DND-41 (cell line): ENCODE results near the gene KCNA1.

Experiments used
- ATAC-seq: fragments of 200-7000 bp; cut with Tn5 transposase; 3 replicates; pipeline ENCODE4 v1.9.1; 2021; ENCODE audit warnings: low read depth; ENCODE audit not compliant: insufficient read depth
- DNase-seq: peaks from one replicate; pipeline ENCODE4 v3.0.0-alpha.2; 2020
- H2AFZ ChIP-seq: 2 replicates; pipeline ENCODE4 v1.6.0; 2012; ENCODE audit warnings: low read depth, low read length
- H3K27ac ChIP-seq: 2 replicates; pipeline ENCODE4 v1.5.1; 2012; ENCODE audit warnings: low read length, inconsistent platforms
- H3K27me3 ChIP-seq: fragments of 200-600 bp; sonication (generic); 2 replicates; pipeline ENCODE4 v1.6.0; 2012; ENCODE audit warnings: low read length, mild to moderate bottlenecking, inconsistent platforms; ENCODE audit not compliant: insufficient read depth, poor library complexity
- H3K36me3 ChIP-seq: 2 replicates; pipeline ENCODE4 v1.5.1; 2012; ENCODE audit warnings: low read length, inconsistent platforms; ENCODE audit not compliant: insufficient read depth
- H3K4me1 ChIP-seq: 2 replicates; pipeline ENCODE4 v1.5.1; 2012; ENCODE audit warnings: mild to moderate bottlenecking, low read length; ENCODE audit not compliant: insufficient read depth
- H3K4me2 ChIP-seq: 2 replicates; pipeline ENCODE4 v1.6.0; 2012; ENCODE audit warnings: mild to moderate bottlenecking, moderate library complexity, low read length, inconsistent platforms; ENCODE audit not compliant: insufficient read depth
- H3K4me3 ChIP-seq, 2 experiments: fragments of 200-600 bp in 1 of 2; shearing (Covaris generic) in 1 of 2; 2 replicates each; pipeline ENCODE4 v1.5.1; 2012 to 2016; ENCODE audit warnings: inconsistent platforms in 2 of 2, low read length in 2 of 2, mild to moderate bottlenecking in 2 of 2, low read depth in 1 of 2, moderate library complexity in 1 of 2
- H3K79me2 ChIP-seq: 2 replicates; pipeline ENCODE4 v1.6.0; 2012; ENCODE audit warnings: low read length, inconsistent platforms; ENCODE audit not compliant: insufficient read depth
- H3K9ac ChIP-seq: 2 replicates; pipeline ENCODE4 v1.6.0; 2012; ENCODE audit warnings: low read depth, mild to moderate bottlenecking, inconsistent platforms, low read length, moderate library complexity
- H3K9me3 ChIP-seq: 2 replicates; pipeline ENCODE4 v1.5.1; 2012; ENCODE audit warnings: low read length, moderate library complexity, mild to moderate bottlenecking, inconsistent platforms; ENCODE audit not compliant: insufficient read depth, severe bottlenecking
- H4K20me1 ChIP-seq: 2 replicates; pipeline ENCODE4 v1.6.0; 2012; ENCODE audit warnings: low read length; ENCODE audit not compliant: insufficient read depth
- EZH2 ChIP-seq: IDR thresholded peaks from 3 replicates; pipeline ENCODE4 v1.6.1; 2012; ENCODE audit warnings: borderline replicate concordance, low read depth, mild to moderate bottlenecking, moderate library complexity, low read length, inconsistent platforms; ENCODE audit not compliant: severe bottlenecking
- TF ChIP-seq, protein P1 (sequence below): IDR thresholded peaks from 2 replicates; pipeline ENCODE4 v1.5.1; 2012; ENCODE audit warnings: borderline replicate concordance, low read length, moderate library complexity, mild to moderate bottlenecking; ENCODE audit not compliant: poor library complexity, severe bottlenecking; ENCODE audit errors: extremely low read depth

Gene KCNA1

DNA sequence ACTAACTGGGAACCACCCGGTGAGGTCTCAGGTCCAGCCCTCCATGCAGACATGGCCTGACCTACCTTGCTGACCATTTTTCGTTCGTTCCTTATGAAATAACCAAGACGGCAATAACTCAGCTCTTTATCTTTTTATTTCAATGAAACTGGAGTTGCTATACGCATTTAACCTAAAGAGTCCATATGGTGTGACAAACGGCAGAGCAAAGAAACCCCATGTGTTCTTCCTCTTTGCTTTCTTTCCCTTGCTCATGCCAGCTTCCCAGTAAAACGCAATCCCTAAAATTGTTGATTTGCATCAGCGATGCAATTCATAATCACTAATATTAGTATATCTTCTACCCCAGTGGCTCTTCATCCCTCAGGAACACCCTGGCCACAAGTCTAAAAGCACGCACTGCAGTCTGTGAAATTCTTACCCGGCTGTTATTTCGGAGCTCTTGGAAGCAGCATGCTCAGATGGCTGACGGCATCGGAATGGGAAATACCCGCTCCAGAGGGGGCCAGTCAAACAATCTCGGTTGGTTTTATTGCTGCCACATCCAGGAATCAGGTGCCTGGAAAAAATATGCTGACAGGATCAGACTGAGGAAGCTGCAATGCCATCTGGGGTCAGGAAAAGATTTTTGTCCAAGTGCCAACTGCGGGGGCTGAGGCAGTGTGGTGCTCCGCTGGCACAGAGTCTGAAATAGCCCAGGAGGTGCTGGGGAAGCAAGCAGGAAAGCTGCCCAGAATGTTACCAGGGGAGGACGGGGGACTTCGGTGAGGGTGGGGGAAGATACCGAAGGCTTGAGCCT is 28.2 kb upstream of the KCNA1 start:
- no peaks in the 10 kb centered on the region for H3K4me1 ChIP-seq
- H3K79me2 ChIP-seq, result no peaks in the 10 kb centered on the region
- H3K9ac ChIP-seq, result no peak overlapping the region
- no peaks in the 10 kb centered on the region for H4K20me1 ChIP-seq
- H3K27ac ChIP-seq, result no peak overlapping the region
- ATAC-seq (no peak), DNase-seq (no peak)
- peaks cover 4% of the 10 kb centered on the region for H3K9me3 ChIP-seq
- no peak overlapping the region for H3K4me3 ChIP-seq
- H3K27me3 ChIP-seq, result peaks cover 11% of the 10 kb centered on the region
- H2AFZ ChIP-seq, result no peak overlapping the region
- no peaks in the 10 kb centered on the region for H3K36me3 ChIP-seq
- no peak overlapping the region for H3K4me2 ChIP-seq
- TF ChIP-seq, protein P1, sequence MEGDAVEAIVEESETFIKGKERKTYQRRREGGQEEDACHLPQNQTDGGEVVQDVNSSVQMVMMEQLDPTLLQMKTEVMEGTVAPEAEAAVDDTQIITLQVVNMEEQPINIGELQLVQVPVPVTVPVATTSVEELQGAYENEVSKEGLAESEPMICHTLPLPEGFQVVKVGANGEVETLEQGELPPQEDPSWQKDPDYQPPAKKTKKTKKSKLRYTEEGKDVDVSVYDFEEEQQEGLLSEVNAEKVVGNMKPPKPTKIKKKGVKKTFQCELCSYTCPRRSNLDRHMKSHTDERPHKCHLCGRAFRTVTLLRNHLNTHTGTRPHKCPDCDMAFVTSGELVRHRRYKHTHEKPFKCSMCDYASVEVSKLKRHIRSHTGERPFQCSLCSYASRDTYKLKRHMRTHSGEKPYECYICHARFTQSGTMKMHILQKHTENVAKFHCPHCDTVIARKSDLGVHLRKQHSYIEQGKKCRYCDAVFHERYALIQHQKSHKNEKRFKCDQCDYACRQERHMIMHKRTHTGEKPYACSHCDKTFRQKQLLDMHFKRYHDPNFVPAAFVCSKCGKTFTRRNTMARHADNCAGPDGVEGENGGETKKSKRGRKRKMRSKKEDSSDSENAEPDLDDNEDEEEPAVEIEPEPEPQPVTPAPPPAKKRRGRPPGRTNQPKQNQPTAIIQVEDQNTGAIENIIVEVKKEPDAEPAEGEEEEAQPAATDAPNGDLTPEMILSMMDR, result no peak
- TF ChIP-seq EZH2, result no peak

DNA sequence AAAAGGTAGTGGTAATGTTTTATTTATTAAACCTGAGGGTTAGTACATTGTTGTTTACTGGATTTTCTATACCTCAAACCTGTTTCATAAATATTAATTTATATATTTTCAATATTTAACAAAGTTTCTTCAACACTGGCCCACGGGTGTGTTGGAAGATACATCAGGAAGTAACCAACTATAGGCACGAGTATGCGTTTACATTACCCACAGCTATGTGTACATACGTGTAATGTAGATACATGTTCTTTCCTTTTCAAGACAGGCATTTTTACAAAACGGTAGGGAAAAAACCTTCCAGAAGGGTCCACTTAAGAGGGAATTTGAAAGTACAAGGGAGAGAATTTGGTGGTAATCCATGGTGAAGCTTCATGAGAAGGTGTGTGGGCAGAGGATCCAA is 17.8 kb upstream of the KCNA1 start:
- no peak for TF ChIP-seq EZH2
- TF ChIP-seq, protein P1, result no peak
- no peaks in the 10 kb centered on the region for H3K9me3 ChIP-seq
- no peaks in the 10 kb centered on the region for H4K20me1 ChIP-seq
- no peaks in the 10 kb centered on the region for H3K36me3 ChIP-seq
- no peak overlapping the region for H3K9ac ChIP-seq
- no peak overlapping the region for H3K4me3 ChIP-seq
- no peak for DNase-seq
- H3K4me2 ChIP-seq, result no peak overlapping the region
- H3K4me1 ChIP-seq, result no peaks in the 10 kb centered on the region
- H3K79me2 ChIP-seq, result no peaks in the 10 kb centered on the region
- H3K27me3 ChIP-seq, result peaks cover 19% of the 10 kb centered on the region
- H3K27ac ChIP-seq, result no peak overlapping the region
- no peak for ATAC-seq
- H2AFZ ChIP-seq, result no peak overlapping the region

DNA sequence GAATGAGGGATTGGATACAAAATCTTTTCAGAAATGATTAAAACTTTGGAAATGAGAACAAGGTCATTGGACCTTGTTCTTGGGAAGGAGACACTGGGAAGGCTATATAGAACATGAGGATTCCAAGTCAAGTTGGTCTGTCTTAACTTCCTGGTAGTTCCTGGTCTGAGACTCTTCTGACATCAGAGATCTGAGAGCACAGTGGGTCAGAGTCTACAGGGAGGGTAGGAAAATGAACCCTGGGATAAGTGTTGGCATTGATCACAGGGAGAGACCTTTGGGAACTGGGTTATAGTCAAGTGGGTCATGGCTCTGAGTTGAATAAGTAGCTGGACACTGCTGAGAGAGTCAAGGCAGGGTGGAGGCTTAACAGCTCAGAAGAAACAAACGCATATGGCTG is 17.3 kb upstream of the KCNA1 start:
- Histone ChIP-seq H3K4me3 (no peak overlapping the region), H3K4me2 (no peak overlapping the region), H3K9me3 (no peaks in the 10 kb centered on the region), H3K36me3 (no peaks in the 10 kb centered on the region), H3K27me3 (peaks cover 19% of the 10 kb centered on the region), H3K27ac (no peak overlapping the region), H3K9ac (no peak overlapping the region), H4K20me1 (no peaks in the 10 kb centered on the region), H3K79me2 (no peaks in the 10 kb centered on the region), H2AFZ (no peak overlapping the region), H3K4me1 (no peaks in the 10 kb centered on the region)
- ATAC-seq, result no peak
- TF ChIP-seq, protein P1, result no peak
- TF ChIP-seq EZH2, result no peak
- no peak for DNase-seq
